GM12878 (cell line): Measurements from ENCODE around the gene HS3ST3A1. TPM values are rescaled to one million over a fixed set of nuclear protein-coding genes. Genes with fewer than 3 reads are reported as not detected.

ENCODE experiments used
- ATAC-seq: fragments of 200-7000 bp; cut with Tn5 transposase; 3 replicates; pipeline ENCODE4 v1.9.1; 2020; ENCODE audit warnings: mild to moderate bottlenecking, moderate library complexity
- BruUV-seq: library from RNA; stranded (reverse); fragments of 400-500 nt; replicated peaks from 2 replicates; lab custom pipeline; 2021; lab: Mats Ljungman, UMichigan
- CTCF ChIA-PET: fragments of 300-600 bp; sonication (Branson Sonifier 250); formaldehyde crosslinking; extraction: SDS; loops from one replicate; lab custom pipeline; 2021; ENCODE audit warnings: inconsistent platforms; lab: Yijun Ruan, JAX
- POLR2A ChIA-PET: fragments of 350-600 bp; formaldehyde crosslinking; extraction: SDS; loops from one replicate; lab custom pipeline; 2021; ENCODE audit warnings: inconsistent platforms; lab: Charles Lee
- RAD21 ChIA-PET: fragments of 300-600 bp; sonication (Branson Sonifier 250); formaldehyde crosslinking; loops from one replicate; lab custom pipeline; 2023; ENCODE audit warnings: antibody characterized with exemption; ENCODE audit not compliant: unreplicated experiment; lab: Charles Lee
- SMC1A ChIA-PET: fragments of 300-600 bp; sonication (Branson Sonifier 250); formaldehyde crosslinking; loops from one replicate; lab custom pipeline; 2023; ENCODE audit not compliant: unreplicated experiment, uncharacterized antibody; lab: Charles Lee
- DNase-seq: peaks from one replicate; pipeline ENCODE4 v3.0.0-alpha.2; 2011; ENCODE audit warnings: low read depth, low spot score
- FAIRE-seq: peaks from 3 replicates; lab custom pipeline; 2011; peaks lifted over from hg19 to GRCh38; lab: Jason Lieb, UNC
- H2AFZ ChIP-seq: 2 replicates; pipeline ENCODE4 v1.6.0; 2011; ENCODE audit warnings: low read depth, low read length, control low read depth; ENCODE audit not compliant: control insufficient read depth
- H3K27ac ChIP-seq: 2 replicates; pipeline ENCODE4 v1.5.1; 2011; ENCODE audit warnings: control low read depth; ENCODE audit not compliant: control insufficient read depth, insufficient read depth
- H3K27me3 ChIP-seq, 2 experiments: replicated peaks in 1 of 2; 2 replicates each; pipeline versions ENCODE4 v1.6.0 to v1.6.1; 2011; ENCODE audit warnings: low read length in 1 of 2; ENCODE audit not compliant: control insufficient read depth in 2 of 2, insufficient read depth in 2 of 2
- H3K36me3 ChIP-seq, 2 experiments: 2 replicates each; pipeline ENCODE4 v1.5.1; 2011; ENCODE audit warnings: low read length in 1 of 2; ENCODE audit not compliant: control insufficient read depth in 2 of 2, insufficient read depth in 2 of 2
- H3K4me1 ChIP-seq: 2 replicates; pipeline ENCODE4 v1.6.1; 2011; ENCODE audit warnings: mild to moderate bottlenecking, low read length, moderate library complexity, mixed read lengths; ENCODE audit not compliant: control insufficient read depth, insufficient read depth
- H3K4me2 ChIP-seq: 2 replicates; pipeline ENCODE4 v1.6.0; 2011; ENCODE audit warnings: control low read depth; ENCODE audit not compliant: control insufficient read depth, insufficient read depth
- H3K4me3 ChIP-seq: fragments of 200-600 bp; sonication (generic); 2 replicates; pipeline ENCODE4 v1.5.1; 2016
- H3K79me2 ChIP-seq: 2 replicates; pipeline ENCODE4 v1.6.0; 2011; ENCODE audit warnings: low read length; ENCODE audit not compliant: control insufficient read depth, insufficient read depth
- H3K9ac ChIP-seq: 2 replicates; pipeline ENCODE4 v1.8.0; 2011; ENCODE audit warnings: low read length, control low read depth, mixed read lengths; ENCODE audit not compliant: control insufficient read depth, insufficient read depth
- H3K9me3 ChIP-seq: replicated peaks from 3 replicates; pipeline ENCODE4 v1.5.1; 2011; ENCODE audit warnings: mild to moderate bottlenecking, low read length; ENCODE audit not compliant: control insufficient read depth, insufficient read depth
- H4K20me1 ChIP-seq: 2 replicates; pipeline ENCODE4 v1.6.0; 2011; ENCODE audit not compliant: control insufficient read depth, insufficient read depth
- ASH2L ChIP-seq: fragments of 300-600, 200-600 bp; sonication (generic); IDR thresholded peaks from 2 replicates; pipeline ENCODE4 v1.6.1; 2017; ENCODE audit warnings: low read depth, mild to moderate bottlenecking, borderline replicate concordance
- CHD1 ChIP-seq: IDR thresholded peaks from 2 replicates; pipeline ENCODE4 v1.6.1; 2012; ENCODE audit warnings: low read depth, low read length, improper control_type of control experiment
- EP300 ChIP-seq, 2 experiments: fragments of 150-350 bp in 1 of 2; IDR thresholded peaks; 2 replicates each; pipeline ENCODE4 v1.6.1; 2011 to 2012; ENCODE audit warnings: low read depth in 2 of 2, low read length in 2 of 2, borderline replicate concordance in 1 of 2, improper control_type of control experiment in 1 of 2, inconsistent platforms in 1 of 2; ENCODE audit not compliant: control insufficient read depth in 1 of 2
- ESRRA ChIP-seq: IDR thresholded peaks from 2 replicates; pipeline ENCODE4 v1.6.1; 2012; ENCODE audit warnings: mild to moderate bottlenecking, low read length, improper control_type of control experiment
- HDAC2 ChIP-seq: fragments of 200-600 bp; sonication (generic); IDR thresholded peaks from 2 replicates; pipeline ENCODE4 v1.6.1; 2017
- IKZF1 ChIP-seq: fragments of 450-650 bp; conservative IDR thresholded peaks from 2 replicates; pipeline ENCODE4 v1.6.1; 2017; ENCODE audit warnings: antibody characterized with exemption, mild to moderate bottlenecking
- IRF3 ChIP-seq: fragments of 450-650 bp; IDR thresholded peaks from 2 replicates; pipeline ENCODE4 v1.6.1; 2014; ENCODE audit warnings: mild to moderate bottlenecking
- RAD21 ChIP-seq: IDR thresholded peaks from 2 replicates; pipeline ENCODE4 v1.6.1; 2011; ENCODE audit warnings: mild to moderate bottlenecking, low read depth, low read length, moderate library complexity; ENCODE audit not compliant: insufficient read depth
- RB1 ChIP-seq: fragments of 450-650 bp; formaldehyde crosslinking; IDR thresholded peaks from 2 replicates; pipeline ENCODE4 v1.6.1; 2017; ENCODE audit warnings: mild to moderate bottlenecking, borderline replicate concordance
- RCOR1 ChIP-seq: conservative IDR thresholded peaks from 2 replicates; pipeline ENCODE4 v1.6.1; 2012; ENCODE audit warnings: low read depth, low read length, improper control_type of control experiment
- SMAD1 ChIP-seq: fragments of 450-650 bp; IDR thresholded peaks from 2 replicates; pipeline ENCODE4 v1.6.1; 2018; ENCODE audit warnings: mild to moderate bottlenecking, low read depth; ENCODE audit not compliant: partially characterized antibody
- ZBTB4 ChIP-seq: fragments of 450-650 bp; formaldehyde crosslinking; IDR thresholded peaks from 2 replicates; pipeline ENCODE4 v1.4.0; 2022; ENCODE audit warnings: mild to moderate bottlenecking, moderate library complexity
- ZZZ3 ChIP-seq: IDR thresholded peaks from 2 replicates; pipeline ENCODE4 v1.6.1; 2011; ENCODE audit warnings: low read depth; ENCODE audit not compliant: control insufficient read depth, insufficient read length
- WGBS: methylation state at CpG from one replicate; pipeline ENCODE4 v1.1.6; 2016; ENCODE audit warnings: low lambda C conversion rate; ENCODE audit not compliant: insufficient replicate concordance, insufficient coverage; ENCODE audit errors: missing lambda C conversion rate; 5-methylcytosine and 5-hydroxymethylcytosine counted together
- in situ Hi-C: fragments of 300-500 bp; cut with MboI; formaldehyde crosslinking; loops from 9 replicates; pipeline ENCODE4 v1.14.3; 2018; ENCODE audit warnings: mixed read lengths
- intact Hi-C: fragments of 100-400 bp; cut with micrococcal nuclease; formaldehyde crosslinking; loops from one replicate; pipeline ENCODE4 v1.14.2; 2022; ENCODE audit not compliant: unreplicated experiment
- polyA plus RNA-seq, 11 experiments: library from polyadenylated mRNA; depleted of rRNA in 4 of 11; unstranded in 6 of 11; stranded (reverse) in 5 of 11; fragments of >200 nt; fragmentation: Nextera tagmentation in 4 of 11; fragmentation: Illumina TruSeq in 1 of 11; extraction: Ambion mirVana in 4 of 11; extraction: Trizol in 1 of 11; gene quantifications; 1 replicate in 1 of 11; 2 replicates in 10 of 11; pipeline versions ENCODE4 v1.2.1 to v1.2.3, GENCODE V29; 2011 to 2016; ENCODE audit warnings: inconsistent platforms in 2 of 11, missing spikeins in 2 of 11, low read depth in 1 of 11
- total RNA-seq, 4 experiments: library from RNA; depleted of rRNA in 3 of 4; stranded (reverse); fragments of >200 nt in 3 of 4; fragmentation: Illumina TruSeq in 1 of 4; extraction: Trizol in 1 of 4; gene quantifications; 2 replicates each; pipeline versions ENCODE4 v1.2.1 to v1.2.3, GENCODE V29; 2013 to 2021

Gene HS3ST3A1
- total and polyA plus RNA-seq, 10 of the 15 experiments (the other 5 are each of a cell fraction or from before 2014, with no cell fraction given), result 0.24 to 0.26 TPM; not detected in 8

- H3K27ac ChIP-seq, result no peak overlapping the region
- ChIA-PET SMC1A (interaction anchor here (1.4 kb wide), 1 partner anchor 18 kb away, joined by 4 read pairs; no protein-coding TSS in a partner anchor), RAD21 (interaction anchor here (1.2 kb wide), 1 partner anchor 134 kb away, joined by 3 read pairs; no protein-coding TSS in a partner anchor)
- no peak overlapping the region for H3K4me3 ChIP-seq
- no peaks in the 10 kb centered on the region for H3K27me3 ChIP-seq
- H4K20me1 ChIP-seq, result no peaks in the 10 kb centered on the region
- no peak for ATAC-seq
- H3K36me3 ChIP-seq, result no peaks in the 10 kb centered on the region
- no peaks in the 10 kb centered on the region for H3K4me1 ChIP-seq
- no peak overlapping the region for H3K4me2 ChIP-seq
- no peak overlapping the region for H2AFZ ChIP-seq
- in situ Hi-C loops, result no loop called here
- no peak for TF ChIP-seq CHD1
- TF ChIP-seq ZZZ3, result no peak
- no peak for TF ChIP-seq EP300 (IDR thresholded peaks at IDR 0.05; ENCODE audit: borderline replicate concordance in 1 of 2, control insufficient read depth in 1 of 2, low read depth in 2 of 2, low read length in 2 of 2)
- no peak for TF ChIP-seq RCOR1
- no peak for TF ChIP-seq IRF3
- no peak for TF ChIP-seq ASH2L
- no peak for TF ChIP-seq RB1
- TF ChIP-seq ZBTB4 (CRISPR knock-in tag), result no peak
- TF ChIP-seq RAD21, result no peak
- TF ChIP-seq SMAD1, result no peak
- no peak for TF ChIP-seq IKZF1
- no peak for TF ChIP-seq ESRRA
- TF ChIP-seq HDAC2, result no peak
- TF ChIP-seq, all 136 proteins: peak for 0
- FAIRE-seq, result no peak
- no TSS peak for BruUV-seq
- Histone ChIP-seq H3K9me3 (no peaks in the 10 kb centered on the region; the same call in 2 of the 3 replicates), H3K79me2 (no peaks in the 10 kb centered on the region), H3K9ac (no peak overlapping the region)
- intact Hi-C loops, result no loop called here
- CTCF ChIA-PET, result interaction anchor here (1.2 kb wide), 1 partner anchor 135 kb away, joined by 4 read pairs; no protein-coding TSS in a partner anchor
- DNase-seq, result no peak
- POLR2A ChIA-PET, result no interaction called here
- WGBS, result 29% methylated on average over 3 of the region's 3 CpGs
Measured at GRCh38 chr17:13460261-13461000, 141.3 kb downstream of the HS3ST3A1 start.
